GM06990 (cell line): ENCODE results near the gene GAS2L1.

Source experiments
- DNase-seq: peaks from one replicate; pipeline ENCODE4 v3.0.0-alpha.2; 2011; ENCODE audit not compliant: insufficient read length; ENCODE audit errors: extremely low read depth
- H3K27me3 ChIP-seq: replicated peaks from 2 replicates; pipeline ENCODE4 v1.6.0; 2011; ENCODE audit warnings: low read length; ENCODE audit not compliant: control insufficient read depth, insufficient read depth
- H3K36me3 ChIP-seq: 2 replicates; pipeline ENCODE4 v1.5.1; 2011; ENCODE audit warnings: low read length; ENCODE audit not compliant: control insufficient read depth, insufficient read depth
- H3K4me3 ChIP-seq: replicated peaks from 2 replicates; pipeline ENCODE4 v1.5.1; 2011; ENCODE audit warnings: low read depth, mild to moderate bottlenecking, control low read depth, low read length
- CTCF ChIP-seq: IDR thresholded peaks from 2 replicates; pipeline ENCODE4 v1.5.1; 2011; ENCODE audit warnings: low read length, control low read depth, mild to moderate bottlenecking, inconsistent platforms; ENCODE audit not compliant: insufficient read depth, poor library complexity, severe bottlenecking

Gene GAS2L1

DNA sequence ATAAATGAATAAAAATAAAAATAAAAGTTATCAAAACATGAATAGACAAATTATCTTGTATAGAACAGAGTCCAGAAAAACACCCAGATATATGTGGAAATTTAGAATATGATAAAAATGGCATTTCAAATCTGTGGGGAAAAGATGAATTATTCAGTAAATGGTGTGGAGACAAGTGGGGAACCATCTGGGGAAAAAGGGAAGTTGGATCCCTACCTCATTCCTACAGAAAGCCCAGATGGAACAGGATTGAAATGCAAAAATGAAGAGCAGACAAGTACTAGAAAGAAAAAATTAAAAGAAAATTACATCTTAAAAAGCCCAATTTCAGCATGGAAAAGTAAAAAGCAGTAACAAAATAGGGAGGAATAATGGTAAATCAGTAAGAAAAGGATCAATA, 17.2 kb downstream of the GAS2L1 start:
- DNase-seq = no peak
- peaks cover 21% of the 10 kb centered on the region for H3K36me3 ChIP-seq
- no peak for TF ChIP-seq CTCF
- no peak overlapping the region for H3K4me3 ChIP-seq
- H3K27me3 ChIP-seq = no peaks in the 10 kb centered on the region

GRCh38 chr22:29325356-29325755, 18.9 kb downstream of the GAS2L1 start:
- TF ChIP-seq CTCF = no peak
- Histone ChIP-seq H3K36me3 (peaks cover 36% of the 10 kb centered on the region), H3K27me3 (no peaks in the 10 kb centered on the region), H3K4me3 (no peak overlapping the region)
- DNase-seq = no peak

DNA sequence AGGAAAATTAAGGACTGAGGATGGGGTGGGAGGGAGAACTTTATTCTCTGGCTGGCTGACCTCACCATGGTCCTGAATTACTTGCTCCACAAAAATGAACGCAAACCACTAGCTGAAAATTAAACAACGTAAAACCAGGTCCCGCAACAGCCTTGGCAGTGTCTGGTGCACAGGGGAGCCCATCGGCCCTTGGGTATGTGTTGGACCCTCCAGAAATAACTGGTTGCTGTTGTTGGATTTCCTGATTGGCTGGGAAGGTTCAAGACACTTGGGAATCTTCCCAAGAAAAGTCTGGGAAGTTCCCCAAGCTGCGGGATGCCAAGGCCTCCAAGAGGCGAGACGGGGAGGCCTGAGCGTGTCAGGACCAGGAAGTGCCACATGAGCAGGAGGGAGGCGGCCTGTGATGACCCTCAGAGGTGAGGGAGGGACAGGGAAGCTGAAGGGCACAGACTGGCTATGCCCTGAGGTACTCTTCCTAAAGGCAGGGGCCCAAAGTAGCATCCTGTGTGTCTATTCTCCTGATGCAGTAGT, 19.4 kb downstream of the GAS2L1 start:
- DNase-seq = no peak
- Histone ChIP-seq H3K4me3 (no peak overlapping the region), H3K36me3 (peaks cover 39% of the 10 kb centered on the region), H3K27me3 (no peaks in the 10 kb centered on the region)
- TF ChIP-seq CTCF = no peak

DNA sequence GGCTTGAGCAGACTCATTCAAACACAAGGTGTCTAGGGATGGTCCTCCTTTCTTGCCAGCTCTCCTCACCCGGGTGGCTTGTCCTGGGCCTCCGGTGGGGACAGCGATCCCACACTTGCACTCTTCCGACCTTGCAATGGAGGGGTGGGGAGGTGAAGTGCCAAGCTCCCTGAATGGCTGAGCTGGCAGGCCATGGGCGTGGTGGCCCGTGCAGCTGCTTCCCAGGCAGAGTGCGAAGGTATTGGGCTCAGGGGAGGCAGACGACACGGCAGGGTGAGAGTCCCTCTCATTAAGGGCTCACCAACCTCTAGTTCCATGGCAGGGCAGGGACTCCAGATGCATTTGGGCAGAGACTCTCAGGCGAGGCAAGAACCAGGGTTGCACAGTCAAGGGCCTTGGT, 20.0 kb downstream of the GAS2L1 start:
- Histone ChIP-seq H3K36me3 (peaks cover 44% of the 10 kb centered on the region), H3K4me3 (no peak overlapping the region), H3K27me3 (no peaks in the 10 kb centered on the region)
- no peak for TF ChIP-seq CTCF
- no peak for DNase-seq

DNA sequence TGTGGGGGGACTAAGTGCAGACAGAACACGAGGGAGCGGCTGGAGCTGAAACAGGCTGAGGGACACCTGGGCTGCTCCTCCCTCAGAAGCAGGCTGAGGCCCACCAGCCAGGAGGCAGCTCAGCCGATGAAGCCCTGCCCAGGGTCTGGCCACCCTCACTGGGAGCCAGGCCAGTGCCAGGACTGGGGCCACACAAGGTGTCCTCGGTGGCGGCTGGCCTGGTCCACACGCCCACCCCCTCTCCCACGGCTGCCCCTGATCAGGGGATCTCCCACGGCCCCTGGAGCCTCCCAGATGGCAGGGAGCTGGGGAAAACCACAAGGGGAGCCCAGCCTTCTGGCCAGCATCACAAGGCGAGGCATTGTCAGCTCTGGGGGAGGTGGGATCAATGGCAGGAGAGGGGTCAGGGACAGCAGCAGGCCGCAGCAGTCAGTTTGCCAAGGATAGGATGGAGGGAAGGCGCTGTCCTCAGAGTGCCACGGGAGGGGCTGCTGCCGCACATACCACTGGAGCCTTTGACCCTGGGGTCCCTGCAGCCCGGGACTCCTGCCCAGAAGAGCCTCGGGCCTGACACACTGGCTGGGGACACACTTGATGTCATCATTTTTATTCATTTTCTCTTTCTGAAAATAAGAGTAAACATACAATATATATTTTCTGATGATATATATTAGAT, 20.8 kb downstream of the GAS2L1 start:
- no peak for TF ChIP-seq CTCF
- peaks cover 46% of the 10 kb centered on the region for H3K36me3 ChIP-seq
- no peak for DNase-seq

More for the DNA sequence above, 20.8 kb downstream of the GAS2L1 start:
- H3K27me3 ChIP-seq = no peaks in the 10 kb centered on the region
- H3K4me3 ChIP-seq = no peak overlapping the region
